NCI-H1930 (cell line): Measurements from ENCODE around the gene NEUROD2.
A peak's percentile ranks its signal among the peaks of the same experiment; 100 is the strongest.

ENCODE experiments used
- DNase-seq, 2 experiments: peaks; one replicate each; lab custom pipeline; 2025; lab: John Stamatoyannopoulos, UW

Gene NEUROD2

DNA sequence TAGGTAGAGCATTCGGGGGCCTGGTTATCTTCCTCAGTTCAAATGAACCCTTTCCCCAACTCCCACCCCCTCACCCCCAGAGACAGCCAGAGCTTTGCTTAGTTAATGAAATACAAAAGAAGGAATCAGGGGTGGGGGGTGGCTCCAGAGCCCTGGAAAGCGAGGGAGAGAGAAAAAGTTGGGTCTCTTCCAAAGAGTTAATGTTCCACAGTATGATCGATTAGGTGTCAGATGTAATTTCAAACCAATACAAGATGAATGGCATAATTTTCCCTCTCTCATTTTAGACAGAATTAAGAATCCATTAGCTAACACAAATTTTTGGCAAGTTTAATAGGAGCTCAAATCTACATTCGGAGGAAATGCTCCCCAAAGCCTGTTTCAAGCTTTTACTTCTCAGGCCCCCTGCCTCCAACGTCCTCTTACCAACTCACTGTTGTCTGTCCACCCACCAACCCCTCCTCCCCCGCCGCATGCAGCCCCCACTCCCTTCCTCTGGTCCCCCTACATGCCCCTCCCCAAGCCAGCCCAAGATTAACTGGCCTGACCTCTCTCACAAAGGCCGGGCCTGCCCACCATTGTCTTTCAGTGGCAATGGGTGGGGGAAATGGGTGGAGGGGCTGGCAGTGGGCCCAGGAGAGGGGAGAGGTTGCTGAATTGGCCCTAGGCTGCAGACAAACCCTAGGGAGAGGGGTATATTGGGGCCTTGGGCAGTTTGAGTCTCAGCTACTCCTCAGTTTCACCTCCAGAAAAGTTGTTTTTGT is 28.2 kb downstream of the NEUROD2 start:
- no peak for DNase-seq

DNA sequence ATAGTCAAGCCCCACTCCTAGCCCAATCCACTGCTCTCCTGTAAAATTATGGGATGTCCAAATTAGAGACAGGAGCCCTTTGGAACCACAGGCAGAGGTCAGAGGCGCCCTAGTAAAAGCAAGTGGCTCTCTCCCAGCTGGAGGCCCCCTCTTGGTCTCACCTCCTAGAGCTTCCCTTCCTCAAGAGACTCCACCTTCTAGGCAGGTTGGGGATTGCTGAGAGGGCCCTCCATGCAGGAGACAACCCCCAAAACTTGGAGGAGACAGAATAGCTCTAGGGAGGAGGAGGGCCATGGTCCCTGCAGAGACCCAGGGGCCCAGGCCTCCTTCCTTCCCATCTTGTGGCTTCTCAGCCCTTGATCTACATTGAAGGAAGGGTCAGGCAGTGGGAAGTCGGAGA is 29.4 kb downstream of the NEUROD2 start:
- no peak for DNase-seq

DNA sequence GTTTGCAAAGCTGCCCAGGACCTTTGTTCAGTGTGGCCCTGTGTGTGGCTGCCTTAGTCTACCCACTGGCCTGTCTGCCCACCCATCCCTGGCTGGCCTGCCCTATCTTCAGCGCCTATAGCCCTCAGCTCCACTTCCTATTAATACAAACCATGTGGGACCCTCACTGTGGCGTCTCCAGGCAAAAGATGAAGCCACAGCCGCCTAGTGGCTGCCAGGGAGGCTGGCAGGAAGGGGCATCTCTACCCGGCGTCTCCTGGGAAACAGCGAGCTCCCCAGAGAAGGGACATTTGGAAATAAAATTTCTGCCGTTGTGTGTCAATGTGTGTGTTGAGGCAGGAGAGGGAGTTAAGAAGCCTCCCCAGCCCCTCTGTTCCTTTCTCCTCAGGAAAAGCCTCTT is 31.5 kb downstream of the NEUROD2 start:
- no peak for DNase-seq

DNA sequence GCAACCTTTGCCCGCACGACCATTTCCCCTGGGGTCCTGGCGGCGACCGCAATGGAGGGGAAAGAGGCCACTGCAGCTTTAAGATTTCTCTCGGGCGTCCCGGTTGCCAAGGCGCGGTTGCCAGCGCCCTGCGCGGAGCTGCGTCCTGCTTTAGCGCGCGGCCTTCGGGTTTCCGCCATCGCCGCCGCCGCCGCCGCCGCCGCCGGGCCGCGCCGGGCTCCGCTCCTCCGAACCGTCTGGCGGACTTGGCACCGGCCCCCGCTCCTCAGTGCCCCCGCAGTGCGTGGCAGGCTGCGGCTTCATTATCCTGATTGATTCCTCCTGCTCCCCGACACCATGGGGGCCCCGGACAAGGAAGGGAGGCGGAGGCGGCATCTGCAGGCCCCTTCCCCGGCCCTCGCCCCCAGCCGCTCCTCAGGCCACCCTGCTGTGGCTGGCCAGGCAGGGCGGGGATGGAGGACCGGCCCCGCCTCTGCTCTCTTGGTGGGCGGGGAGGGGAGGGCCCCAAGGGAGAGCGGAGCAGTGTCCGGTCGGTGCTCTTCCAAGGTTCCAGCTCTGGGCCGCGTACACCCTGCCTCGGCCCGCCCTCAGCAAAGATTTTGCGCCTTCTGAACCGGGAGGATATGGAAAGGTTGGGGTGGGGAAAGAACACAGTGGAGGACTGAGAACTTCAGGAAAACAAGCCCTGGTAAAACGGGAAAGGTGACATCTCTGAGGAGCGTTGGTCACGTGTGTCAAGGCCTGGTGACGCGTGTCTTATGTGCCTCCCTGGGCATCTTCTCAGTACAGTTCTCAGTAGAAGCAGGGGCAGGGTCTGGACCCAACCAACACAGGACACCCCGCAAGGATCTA is 34.0 kb downstream of the NEUROD2 start:
- peak; percentile 16 to 46 for DNase-seq

DNA sequence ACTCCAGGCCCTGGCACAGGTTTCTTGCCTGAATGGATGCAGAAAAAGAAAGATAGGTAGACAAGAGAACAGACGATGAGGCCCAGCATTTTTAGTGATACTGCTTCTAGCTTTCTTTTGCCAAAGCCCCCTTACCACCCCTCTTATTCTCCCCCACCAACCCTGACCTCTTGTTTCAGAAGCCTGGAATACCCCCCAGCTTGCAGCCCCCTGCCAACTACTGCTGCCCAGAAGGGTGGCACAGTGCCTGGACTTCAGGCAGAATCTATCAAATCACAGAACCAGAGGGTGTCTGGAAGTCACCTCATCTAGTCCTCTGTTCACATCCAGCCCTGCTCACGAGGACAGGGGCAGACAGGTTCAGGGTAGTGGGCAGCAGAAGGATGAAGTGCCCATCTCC is 35.6 kb downstream of the NEUROD2 start:
- DNase-seq: no peak

DNA sequence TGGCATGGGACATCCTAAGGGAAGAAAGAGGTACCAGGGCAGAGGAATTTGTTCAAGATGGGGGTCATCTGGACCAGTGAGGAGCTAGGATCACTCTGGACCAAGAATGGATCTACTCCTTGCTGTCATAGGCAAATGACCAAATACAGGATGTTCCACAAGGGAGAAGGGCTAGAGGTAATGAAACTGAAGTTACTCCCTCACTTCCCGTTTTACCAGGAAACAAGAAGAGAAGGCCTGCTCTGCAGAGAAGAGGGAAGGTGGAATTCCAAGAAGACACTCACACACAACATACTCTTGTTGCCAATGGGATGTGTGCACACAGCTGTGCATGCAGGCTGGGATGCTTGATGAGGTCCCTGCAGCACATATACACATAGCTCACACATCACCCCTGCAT is 38.6 kb downstream of the NEUROD2 start:
- no peak for DNase-seq

DNA sequence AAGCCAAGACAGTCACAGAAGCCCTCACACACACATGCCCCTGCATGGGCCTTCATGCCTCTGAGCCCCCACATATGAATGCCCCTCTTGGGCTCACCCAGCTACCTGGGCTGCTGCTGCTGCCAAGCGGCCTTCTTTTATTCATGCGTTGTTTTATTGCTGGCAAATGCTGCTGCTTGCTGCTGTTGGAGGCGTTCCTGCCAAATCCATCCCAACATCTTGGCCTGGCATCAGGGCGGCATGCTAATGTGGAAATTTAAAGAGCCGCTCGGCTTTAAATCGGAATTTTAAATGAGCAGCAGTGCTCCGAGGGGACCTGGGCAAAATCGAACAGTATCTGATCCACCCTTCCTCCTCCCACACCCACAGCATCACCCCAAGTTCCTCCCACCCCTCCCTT is 39.0 kb downstream of the NEUROD2 start:
- no peak for DNase-seq

DNA sequence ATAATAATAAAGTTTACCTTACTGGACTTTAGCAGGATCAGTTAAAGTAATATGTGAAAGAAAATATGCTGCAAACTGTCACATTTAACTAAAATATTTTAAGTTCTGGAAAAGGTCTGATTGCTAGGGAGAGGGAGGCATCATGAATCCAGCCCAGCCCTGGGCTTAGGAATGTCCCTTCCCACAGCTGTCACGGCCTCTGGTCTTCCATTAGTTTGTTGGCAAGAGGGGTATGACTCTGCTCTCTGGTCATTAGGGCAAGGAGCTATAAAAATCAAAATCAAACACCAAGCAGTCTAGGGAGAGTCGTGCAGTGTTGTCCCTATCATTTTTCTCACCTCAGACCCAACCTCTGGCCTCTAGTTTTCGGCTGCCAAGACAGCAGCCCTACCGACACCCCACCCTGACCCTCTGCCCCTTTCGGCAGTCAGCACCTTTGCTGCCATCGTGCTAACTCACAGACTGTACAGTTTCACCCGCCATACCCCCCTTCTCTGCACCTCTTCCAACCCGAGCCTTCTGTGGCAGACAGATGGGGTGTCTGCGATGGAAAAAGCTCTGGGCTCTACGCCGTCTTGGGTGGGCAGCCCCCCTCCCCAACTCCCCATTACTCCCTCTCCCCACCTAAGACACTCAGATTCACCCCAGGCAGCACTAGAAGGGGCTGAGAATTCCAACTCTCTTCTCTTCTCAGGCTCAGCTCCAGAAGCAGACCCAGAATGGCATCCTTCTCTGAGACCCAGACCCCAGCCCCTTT is 41.4 kb downstream of the NEUROD2 start:
- no peak for DNase-seq

DNA sequence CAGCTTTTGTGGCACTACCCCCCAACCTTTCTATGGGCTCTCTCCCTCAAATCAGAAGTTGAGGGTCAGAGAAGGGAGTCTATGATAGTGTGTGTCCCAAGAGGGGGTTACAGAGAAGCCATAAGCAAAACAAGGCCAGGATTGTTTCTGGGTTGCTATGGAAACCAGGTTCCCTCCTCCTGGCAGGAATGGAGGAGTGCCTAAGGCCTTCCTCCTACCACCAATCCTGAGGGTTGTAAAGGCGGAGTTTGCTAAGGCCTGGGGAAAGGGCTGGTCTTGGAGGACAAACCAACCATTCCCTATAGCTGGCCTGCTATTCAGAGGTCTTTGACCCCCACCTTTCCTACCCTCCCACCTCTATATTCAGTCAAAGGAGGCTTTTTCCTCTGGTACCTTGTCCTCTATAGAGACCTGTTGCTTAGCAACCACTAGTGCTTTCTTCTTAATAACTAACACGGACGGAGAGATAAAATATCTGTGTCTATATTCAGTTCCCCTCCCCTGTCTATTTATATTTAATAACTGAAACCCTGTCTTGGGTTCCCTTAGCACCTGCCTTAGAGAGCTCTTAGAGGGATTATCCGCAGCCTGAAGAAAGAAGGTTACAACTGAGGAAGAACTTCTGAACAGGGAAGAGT is 43.4 kb downstream of the NEUROD2 start:
- no peak for DNase-seq

DNA sequence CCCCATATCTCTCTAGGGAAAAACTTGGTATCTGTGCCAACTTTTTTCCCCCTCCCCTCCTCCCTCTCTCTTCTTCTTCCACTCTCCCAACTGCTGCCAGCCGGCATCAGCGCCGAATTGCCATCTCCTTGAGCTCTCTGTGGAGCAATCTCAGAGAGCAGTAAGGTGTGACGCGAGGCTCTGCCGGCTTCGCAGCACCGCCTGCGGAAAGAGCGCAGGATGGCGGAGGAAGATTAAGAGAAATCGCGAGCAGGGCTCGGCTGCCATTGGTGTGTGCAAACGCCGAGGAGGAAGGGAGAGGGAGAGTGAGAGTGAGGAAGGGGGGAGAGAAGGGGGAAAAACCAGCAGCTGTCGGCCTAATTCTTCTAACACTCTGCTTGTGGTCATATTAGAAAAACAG is 44.2 kb downstream of the NEUROD2 start:
- DNase-seq: no peak

DNA sequence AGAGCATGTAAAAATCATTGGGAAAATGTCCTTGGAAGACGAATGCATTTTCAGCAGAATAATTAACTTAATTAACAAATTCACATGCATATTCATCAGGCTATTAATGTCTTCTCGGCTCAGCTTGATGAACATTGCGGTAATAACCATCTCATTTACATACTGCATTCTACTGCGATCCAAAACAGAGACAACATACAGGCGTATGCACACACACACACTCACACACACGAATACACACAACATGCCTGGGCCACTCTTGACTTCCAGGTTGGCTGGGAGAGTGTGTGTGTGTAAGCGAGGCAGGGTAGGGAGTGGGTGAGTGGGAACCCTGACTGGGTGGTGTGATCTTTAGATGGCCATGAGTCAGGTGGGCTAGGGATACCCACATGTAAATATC is 44.7 kb downstream of the NEUROD2 start:
- no peak for DNase-seq

DNA sequence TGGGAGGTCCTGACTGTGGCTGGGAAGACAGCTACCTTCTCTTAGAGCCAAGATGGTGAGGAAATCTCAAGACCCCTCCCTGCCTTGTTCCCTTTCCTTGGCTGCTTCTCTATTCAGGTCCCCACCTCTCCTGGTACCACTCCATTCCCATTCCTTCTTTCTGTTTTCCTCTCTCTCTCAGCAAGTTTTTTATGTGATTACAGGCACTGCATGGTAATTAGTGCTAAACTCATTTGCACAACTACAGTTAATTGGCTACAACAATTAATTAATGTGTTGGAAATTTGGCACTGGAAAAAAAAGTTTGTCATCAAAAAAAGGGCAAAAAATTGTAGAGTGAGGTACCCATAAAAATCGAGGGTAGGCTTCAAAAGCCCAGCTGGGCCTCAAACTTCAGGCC is 45.3 kb downstream of the NEUROD2 start:
- DNase-seq: no peak

DNA sequence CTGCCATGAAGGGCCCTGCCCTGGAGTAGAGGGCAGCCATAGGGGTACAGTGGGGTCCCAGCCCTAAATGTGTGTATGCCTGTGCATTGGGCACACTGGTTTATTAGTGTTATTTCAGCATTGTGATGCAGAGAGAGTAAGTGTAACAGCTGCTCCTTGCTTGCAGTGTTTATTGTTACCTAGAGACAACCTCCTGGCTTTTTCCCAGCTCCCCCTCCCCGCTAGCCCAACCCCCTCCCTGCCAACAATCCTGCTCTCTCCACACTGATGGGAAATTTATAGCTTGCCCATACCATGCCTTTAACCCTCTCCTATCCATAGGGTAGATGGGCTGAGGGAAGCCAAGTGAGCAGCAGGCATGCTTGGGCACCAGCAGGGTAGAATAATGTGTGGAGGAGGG is 51.3 kb downstream of the NEUROD2 start:
- DNase-seq: no peak

DNA sequence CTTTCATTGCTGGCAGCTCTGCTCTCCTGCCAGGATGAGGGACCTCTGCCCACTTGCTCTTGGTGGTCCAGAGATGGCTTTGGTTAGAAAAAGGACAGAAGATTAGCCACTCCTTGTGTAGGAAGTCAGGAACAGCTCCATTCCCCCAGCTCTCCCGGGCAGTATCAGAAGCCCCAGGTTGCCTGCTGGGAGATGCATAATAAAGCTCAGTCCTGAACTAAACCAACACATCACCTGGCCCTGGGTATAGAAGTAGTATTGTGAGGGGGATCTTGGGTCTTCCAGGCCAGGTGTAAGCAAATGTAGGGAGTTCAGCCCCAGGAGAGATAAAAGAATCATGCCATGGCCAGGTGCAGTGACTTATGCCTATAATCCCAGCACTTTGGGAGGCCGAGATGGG is 52.4 kb downstream of the NEUROD2 start:
- no peak for DNase-seq
